Tibial nerve (tissue), 4 donors: ENCODE measurements around the gene NAT10. TPM values are rescaled to one million over a fixed set of nuclear protein-coding genes. Genes with fewer than 3 reads are reported as not detected.

Experiments
- DNase-seq, 2 donors: peaks; one replicate each; pipeline ENCODE4 v3.0.0-alpha.2; 2019; ENCODE audit warnings: low spot score in 2 of 2
- H3K27ac ChIP-seq, 4 donors: fragments of 200-600 bp; sonication (generic) in 3 of 4; one replicate each; pipeline ENCODE4 v1.5.1; 2017 to 2019; ENCODE audit warnings: mild to moderate bottlenecking in 1 of 4
- H3K27me3 ChIP-seq, 2 donors: fragments of 200-600 bp; sonication (generic) in 1 of 2; one replicate each; pipeline versions ENCODE4 v1.5.1 to v1.6.0; 2017 to 2019
- H3K36me3 ChIP-seq, 3 donors: fragments of 200-600 bp; sonication (generic); one replicate each; pipeline ENCODE4 v1.5.1; 2018 to 2019
- H3K4me1 ChIP-seq, 4 donors: fragments of 200-600 bp; sonication (generic) in 3 of 4; one replicate each; pipeline ENCODE4 v1.5.1; 2017 to 2019
- H3K4me3 ChIP-seq, 4 donors: fragments of 200-600 bp; sonication (generic) in 3 of 4; one replicate each; pipeline ENCODE4 v1.5.1; 2017 to 2019; ENCODE audit warnings: mild to moderate bottlenecking in 1 of 4, moderate library complexity in 1 of 4
- H3K9me3 ChIP-seq, 4 donors: fragments of 200-600 bp; sonication (generic) in 3 of 4; one replicate each; pipeline ENCODE4 v1.5.1; 2017 to 2019
- CTCF ChIP-seq, 5 experiments: fragments of 200-600 bp in 3 of 5; fragments of 450-650 bp in 2 of 5; sonication (generic) in 3 of 5; IDR thresholded peaks; one replicate each; pipeline ENCODE4 v1.5.1; 2016 to 2019; ENCODE audit warnings: antibody characterized with exemption in 5 of 5, mild to moderate bottlenecking in 3 of 5, moderate library complexity in 2 of 5
- EP300 ChIP-seq, 2 donors: sonication (generic); formaldehyde crosslinking; IDR thresholded peaks; one replicate each; pipeline ENCODE4 v1.6.1; 2017; ENCODE audit warnings: antibody characterized with exemption in 2 of 2, mild to moderate bottlenecking in 1 of 2
- POLR2A ChIP-seq, 2 donors: fragments of 450-650 bp; IDR thresholded peaks; one replicate each; pipeline ENCODE4 v1.6.1; 2017; ENCODE audit warnings: antibody characterized with exemption in 2 of 2, mild to moderate bottlenecking in 2 of 2, moderate library complexity in 2 of 2
- WGBS, 2 donors: methylation state at CpG; one replicate each; pipeline ENCODE4 v1.1.5; 2018; 5-methylcytosine and 5-hydroxymethylcytosine counted together
- small RNA-seq: library from RNA; depleted of rRNA; stranded (forward); fragments of <200 nt; gene quantifications from one replicate; pipeline ENCODE3, GENCODE V24; 2016
- total RNA-seq, 4 donors: library from RNA; depleted of rRNA; stranded (reverse); fragments of >200 nt; gene quantifications; one replicate each; pipeline ENCODE4 v1.1.0, GENCODE V29; 2016

Gene NAT10
- total RNA-seq, 4 donors from 2014 or later = 34.3 to 41.4 (median 38.7) TPM

DNA sequence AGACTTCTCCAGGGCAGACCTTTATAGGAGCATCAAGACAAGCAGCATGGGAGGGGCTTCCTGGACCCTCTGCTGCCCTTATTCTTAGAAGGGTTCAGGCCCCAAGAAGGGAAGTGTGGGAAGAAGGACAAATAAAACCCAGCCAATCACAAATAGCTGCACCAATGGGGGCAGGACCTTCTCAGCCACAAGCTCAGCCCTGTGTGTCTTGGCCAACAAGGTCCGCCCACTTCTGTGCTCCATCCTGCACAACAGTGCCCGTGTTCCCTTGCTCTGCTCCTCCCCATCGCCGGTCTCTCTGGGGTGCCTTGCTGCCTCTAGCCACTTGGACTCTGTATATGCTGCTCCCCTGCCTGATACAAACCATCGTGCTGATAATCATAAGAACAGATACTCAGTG, 86.1 kb downstream of the NAT10 start:
- Histone ChIP-seq H3K4me1 (peaks cover 0 to 33% (median 18%) of the 10 kb centered on the region in 4 donors), H3K27ac (no peak overlapping the region), H3K36me3 (peaks cover 0 to 9% (median 0%) of the 10 kb centered on the region in 3 donors), H3K4me3 (no peak overlapping the region), H3K27me3 (no peaks in the 10 kb centered on the region), H3K9me3 (no peaks in the 10 kb centered on the region)
- TF ChIP-seq POLR2A (IDR thresholded peaks at IDR 0.05) (no peak), CTCF (IDR thresholded peaks at IDR 0.05) (no peak), EP300 (IDR thresholded peaks at IDR 0.05) (no peak)
- WGBS, 2 donors = 51 to 63% methylated on average over 5 of the region's 5 CpGs
- DNase-seq = no peak

- WGBS, 2 donors = 52 to 63% methylated on average over 8 to 13 of the region's 14 CpGs
- Histone ChIP-seq H3K4me1 (peaks cover 0 to 28% (median 18%) of the 10 kb centered on the region in 4 donors), H3K27me3 (no peaks in the 10 kb centered on the region), H3K36me3 (peaks cover 0 to 18% (median 0%) of the 10 kb centered on the region in 3 donors), H3K27ac (peak overlapping the region in 3 of 4 donors; percentile 34 to 67 (median 60)), H3K9me3 (no peaks in the 10 kb centered on the region), H3K4me3 (no peak overlapping the region)
- peak; percentile 41 to 57 for DNase-seq
- TF ChIP-seq CTCF (IDR thresholded peaks at IDR 0.05) (no peak), EP300 (IDR thresholded peaks at IDR 0.05) (peak in 1 of 2 donors; percentile 22), POLR2A (IDR thresholded peaks at IDR 0.05) (no peak)
Observed at GRCh38 chr11:34192481-34193401, 87.3 kb downstream of the NAT10 start.

DNA sequence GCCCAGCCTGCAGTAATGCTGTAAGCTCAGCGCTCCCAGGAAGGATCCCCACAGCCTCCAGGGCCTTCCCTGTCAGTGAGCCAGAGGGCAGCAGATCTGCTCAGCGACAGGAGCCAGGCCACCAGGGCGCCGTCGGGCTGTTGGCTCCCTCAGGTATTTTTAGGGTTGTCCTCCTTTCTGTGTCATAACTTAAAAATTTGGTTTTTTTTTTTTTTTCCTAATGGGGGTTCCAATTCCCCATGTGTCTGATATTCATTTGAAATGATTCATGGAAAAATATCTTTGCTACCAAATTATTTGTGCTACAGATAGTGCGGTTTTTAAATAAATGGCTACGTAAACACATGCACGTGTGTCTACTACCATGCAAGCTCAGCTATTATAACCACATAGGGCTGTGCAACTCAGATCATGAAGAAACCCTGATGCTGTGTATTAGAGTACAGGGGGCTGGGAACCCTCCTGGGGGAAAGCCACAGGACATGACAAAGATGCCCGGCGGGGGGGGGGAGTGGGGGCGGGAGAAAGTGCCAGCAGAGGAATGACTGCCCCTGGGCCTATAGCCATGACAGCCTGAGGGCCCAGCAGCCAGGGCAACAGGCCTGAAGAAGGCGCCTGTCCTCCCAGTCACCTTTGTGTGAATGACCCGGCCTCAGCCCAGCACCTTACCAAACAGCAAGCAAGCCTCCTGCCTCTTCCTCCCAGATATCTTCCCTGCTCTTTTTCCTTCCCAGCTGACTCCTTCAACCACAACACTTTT, 89.3 kb downstream of the NAT10 start:
- peaks cover 0 to 18% (median 0%) of the 10 kb centered on the region in 3 donors for H3K36me3 ChIP-seq
- no peak overlapping the region for H3K4me3 ChIP-seq
- WGBS, 2 donors = 88% methylated on average over 12 to 13 of the region's 13 CpGs
- H3K4me1 ChIP-seq = peaks cover 0 to 23% (median 16%) of the 10 kb centered on the region in 4 donors
- no peaks in the 10 kb centered on the region for H3K27me3 ChIP-seq
- H3K27ac ChIP-seq = no peak overlapping the region
- no peaks in the 10 kb centered on the region for H3K9me3 ChIP-seq
- no peak for DNase-seq
- TF ChIP-seq CTCF (IDR thresholded peaks at IDR 0.05) (no peak), EP300 (IDR thresholded peaks at IDR 0.05) (no peak), POLR2A (IDR thresholded peaks at IDR 0.05) (no peak)

Small RNA genes lying within 50 kb of the gene (small RNA-seq; reads per million reads assigned to genes)
- gene RF00019 = not detected

Other genes with a start within 250 kb of the NAT10 start
- 10 to 100 TPM in 3 of 4 donors, 1 to 10 TPM in 1; 8.4 to 37.4 (median 19.3) TPM for gene LMO2, start 213.6 kb upstream of the NAT10 start, total RNA-seq
- gene CAPRIN1, start 53.9 kb upstream of the NAT10 start, total RNA-seq = 100 to 1,000 TPM; 121 to 167 (median 150) TPM